Measurements from ENCODE around the gene VPS8.

DNA sequence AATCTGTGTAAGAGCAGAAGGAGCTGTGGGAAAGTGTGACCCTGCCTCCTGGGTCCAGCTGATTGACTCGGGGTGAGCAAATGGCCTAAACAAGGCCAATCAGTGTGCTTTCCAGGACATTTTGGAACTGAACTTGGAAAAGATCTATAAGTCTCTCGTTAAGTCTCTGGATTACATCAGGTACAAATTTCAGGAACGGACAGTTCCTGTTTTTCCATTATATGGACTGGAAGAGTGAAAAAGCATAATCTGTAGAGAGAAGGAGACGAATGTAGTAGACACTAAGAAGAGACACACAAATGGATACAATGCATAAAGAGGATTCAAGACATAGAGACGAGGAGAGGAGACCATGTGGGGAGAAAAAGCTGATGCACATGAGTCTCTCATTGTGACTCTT is 173.6 kb downstream of the VPS8 start:
- no peak for TF ChIP-seq BHLHE40 (IDR thresholded peaks at IDR 0.05; ENCODE audit: borderline replicate concordance)
- TF ChIP-seq FOXM1 (IDR thresholded peaks at IDR 0.05; ENCODE audit: borderline replicate concordance): no peak
- TF ChIP-seq, protein P1, sequence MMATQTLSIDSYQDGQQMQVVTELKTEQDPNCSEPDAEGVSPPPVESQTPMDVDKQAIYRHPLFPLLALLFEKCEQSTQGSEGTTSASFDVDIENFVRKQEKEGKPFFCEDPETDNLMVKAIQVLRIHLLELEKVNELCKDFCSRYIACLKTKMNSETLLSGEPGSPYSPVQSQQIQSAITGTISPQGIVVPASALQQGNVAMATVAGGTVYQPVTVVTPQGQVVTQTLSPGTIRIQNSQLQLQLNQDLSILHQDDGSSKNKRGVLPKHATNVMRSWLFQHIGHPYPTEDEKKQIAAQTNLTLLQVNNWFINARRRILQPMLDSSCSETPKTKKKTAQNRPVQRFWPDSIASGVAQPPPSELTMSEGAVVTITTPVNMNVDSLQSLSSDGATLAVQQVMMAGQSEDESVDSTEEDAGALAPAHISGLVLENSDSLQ (IDR thresholded peaks at IDR 0.05): no peak
- no peak for TF ChIP-seq ELF4 (IDR thresholded peaks at IDR 0.05)

All from HEK293T (cell line).